Mesenchymal stem cell (in vitro differentiated cells and primary cell): ENCODE results near the gene CCDC197. TPM values are rescaled to one million over a fixed set of nuclear protein-coding genes. Genes with fewer than 3 reads are reported as not detected.

ENCODE experiments used
- DNase-seq: peaks from one replicate; pipeline ENCODE4 v3.0.0-alpha.2; 2013
- H2AFZ ChIP-seq: one replicate; pipeline ENCODE4 v1.6.1; 2013; ENCODE audit warnings: low read depth, mild to moderate bottlenecking, control low read depth, inconsistent platforms, low read length, moderate library complexity
- H2AK5ac ChIP-seq: 2 replicates; pipeline ENCODE4 v1.6.1; 2013; ENCODE audit warnings: low read length, moderate library complexity, mild to moderate bottlenecking, inconsistent platforms; ENCODE audit not compliant: severe bottlenecking
- H2BK120ac ChIP-seq: one replicate; pipeline ENCODE4 v1.6.1; 2013; ENCODE audit warnings: low read depth, mild to moderate bottlenecking, inconsistent platforms, low read length, moderate library complexity
- H2BK12ac ChIP-seq, 2 experiments: one replicate each; pipeline ENCODE4 v1.6.1; 2013; ENCODE audit warnings: inconsistent platforms in 2 of 2, low read length in 2 of 2, mild to moderate bottlenecking in 2 of 2, moderate library complexity in 2 of 2, control low read depth in 1 of 2
- H2BK15ac ChIP-seq: one replicate; pipeline ENCODE4 v1.6.1; 2013; ENCODE audit warnings: mild to moderate bottlenecking, low read depth, inconsistent platforms; ENCODE audit not compliant: poor library complexity, severe bottlenecking
- H2BK5ac ChIP-seq: 2 replicates; pipeline ENCODE4 v1.6.1; 2013; ENCODE audit warnings: low read depth, mild to moderate bottlenecking, low read length, control low read depth, inconsistent platforms; ENCODE audit not compliant: poor library complexity, severe bottlenecking
- H3K14ac ChIP-seq, 2 experiments: one replicate each; pipeline ENCODE4 v1.6.1; 2013; ENCODE audit warnings: inconsistent platforms in 2 of 2, low read length in 2 of 2, control low read depth in 1 of 2, mild to moderate bottlenecking in 1 of 2, moderate library complexity in 1 of 2
- H3K18ac ChIP-seq, 2 experiments: one replicate each; pipeline ENCODE4 v1.6.1; 2013; ENCODE audit warnings: inconsistent platforms in 2 of 2, low read length in 2 of 2, control low read depth in 1 of 2, low read depth in 1 of 2, mild to moderate bottlenecking in 1 of 2
- H3K23ac ChIP-seq, 2 experiments: one replicate each; pipeline ENCODE4 v1.6.1; 2013; ENCODE audit warnings: inconsistent platforms in 2 of 2, low read length in 2 of 2, mild to moderate bottlenecking in 2 of 2, moderate library complexity in 2 of 2, control low read depth in 1 of 2
- H3K27ac ChIP-seq: 2 replicates; pipeline ENCODE4 v1.5.1; 2013; ENCODE audit warnings: mild to moderate bottlenecking, moderate library complexity, low read length, control low read depth, inconsistent platforms; ENCODE audit not compliant: poor library complexity, severe bottlenecking
- H3K27me3 ChIP-seq, 2 experiments: 2 replicates each; pipeline versions ENCODE4 v1.6.1 to v1.7.0; 2013; ENCODE audit warnings: low read length in 2 of 2, mild to moderate bottlenecking in 2 of 2, moderate library complexity in 2 of 2, control low read depth in 1 of 2, inconsistent platforms in 1 of 2; ENCODE audit not compliant: control insufficient read depth in 1 of 2, insufficient read depth in 1 of 2
- H3K36me3 ChIP-seq, 2 experiments: 2 replicates each; pipeline versions ENCODE4 v1.6.1 to v1.7.0; 2013; ENCODE audit warnings: low read length in 2 of 2, control low read depth in 1 of 2, inconsistent platforms in 1 of 2, low read depth in 1 of 2, mild to moderate bottlenecking in 1 of 2; ENCODE audit not compliant: insufficient read depth in 2 of 2, control insufficient read depth in 1 of 2
- H3K4ac ChIP-seq, 2 experiments: one replicate each; pipeline ENCODE4 v1.6.1; 2013; ENCODE audit warnings: inconsistent platforms in 2 of 2, low read length in 2 of 2, mild to moderate bottlenecking in 2 of 2, moderate library complexity in 2 of 2, control low read depth in 1 of 2, low read depth in 1 of 2
- H3K4me1 ChIP-seq: 2 replicates; pipeline ENCODE4 v1.6.1; 2013; ENCODE audit warnings: low read depth, low read length, control low read depth; ENCODE audit not compliant: control insufficient read depth, insufficient read depth
- H3K4me2 ChIP-seq: 2 replicates; pipeline ENCODE4 v1.6.1; 2013; ENCODE audit warnings: low read length, mild to moderate bottlenecking, inconsistent platforms; ENCODE audit not compliant: poor library complexity, severe bottlenecking
- H3K4me3 ChIP-seq, 2 experiments: 2 replicates each; pipeline versions ENCODE4 v1.5.1 to v1.7.0; 2013; ENCODE audit warnings: low read length in 2 of 2, mild to moderate bottlenecking in 2 of 2, control low read depth in 1 of 2, low read depth in 1 of 2; ENCODE audit not compliant: insufficient read depth in 1 of 2
- H3K79me1 ChIP-seq: replicated peaks from 2 replicates; pipeline ENCODE4 v1.6.1; 2013; ENCODE audit warnings: mild to moderate bottlenecking, control low read depth, low read length, inconsistent platforms; ENCODE audit not compliant: poor library complexity, severe bottlenecking
- H3K9ac ChIP-seq: 2 replicates; pipeline ENCODE4 v1.7.0; 2013; ENCODE audit warnings: mild to moderate bottlenecking, low read length, moderate library complexity
- H3K9me3 ChIP-seq: 2 replicates; pipeline ENCODE4 v1.7.0; 2013; ENCODE audit warnings: mild to moderate bottlenecking, low read length; ENCODE audit not compliant: control insufficient read depth
- H4K8ac ChIP-seq: one replicate; pipeline ENCODE4 v1.6.1; 2013; ENCODE audit warnings: inconsistent platforms, mild to moderate bottlenecking, low read length, moderate library complexity
- H4K91ac ChIP-seq: one replicate; pipeline ENCODE4 v1.6.1; 2013; ENCODE audit warnings: mild to moderate bottlenecking, low read length, inconsistent platforms
- WGBS: methylation state at CpG from one replicate; pipeline ENCODE4 v1.1.7; 2013; ENCODE audit warnings: mixed read lengths; 5-methylcytosine and 5-hydroxymethylcytosine counted together
- polyA plus RNA-seq, 2 experiments: library from polyadenylated mRNA; stranded (reverse); fragments of 200-250 nt; gene quantifications; one replicate each; pipeline ENCODE4 v1.2.3, GENCODE V29; 2013

CCDC197 gene
- polyA plus RNA-seq (2013, experiment 1 of 2), result not detected
- not detected for polyA plus RNA-seq (2013, experiment 2 of 2)

DNA sequence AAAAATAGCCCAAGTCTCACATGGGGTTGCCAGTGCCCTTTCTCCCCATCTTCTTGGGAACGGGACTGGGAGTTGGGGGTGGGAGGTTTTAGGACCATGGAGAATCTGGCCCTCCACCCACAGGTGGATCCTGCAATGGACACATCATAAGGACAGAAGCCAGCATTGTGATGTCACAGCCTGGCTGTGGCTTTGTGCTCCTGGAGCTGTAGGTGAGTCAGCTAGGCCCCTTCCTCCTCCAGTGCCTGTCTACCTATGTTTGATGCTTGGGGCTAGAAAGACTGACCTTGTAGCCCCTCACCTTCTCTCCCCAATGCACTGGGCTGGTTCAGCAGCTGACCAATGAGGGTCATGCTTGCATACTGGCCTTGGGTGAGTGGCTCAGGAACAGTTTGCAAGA lies at the start of gene CCDC197:
Gene CCDC197 (plus strand): TSS at position 220 of the 400 bp plus-strand sequence. CDS start 831 bp downstream, outside the sequence.
- Histone ChIP-seq H3K9ac (no peak within 1 kb of the TSS), H3K4ac (no peak within 1 kb of the TSS), H2AFZ (no peak within 1 kb of the TSS), H3K14ac (no peak within 1 kb of the TSS), H3K18ac (no peak within 1 kb of the TSS), H3K27ac (no peak within 1 kb of the TSS), H2BK12ac (no peak within 1 kb of the TSS), H2BK5ac (no peak within 1 kb of the TSS), H2BK15ac (no peak within 1 kb of the TSS), H3K4me3 (no peak within 1 kb of the TSS), H4K91ac (no peak within 1 kb of the TSS), H3K27me3 (peaks cover 4 to 38% of the 10 kb centered on the region in 2 experiments), H3K79me1 (no peaks in the 10 kb centered on the region), H4K8ac (no peak within 1 kb of the TSS), H3K4me2 (no peak within 1 kb of the TSS), H2AK5ac (no peak within 1 kb of the TSS), H3K36me3 (no peaks in the 10 kb centered on the region), H3K4me1 (peaks cover 12% of the 10 kb centered on the region), H2BK120ac (no peak within 1 kb of the TSS), H3K23ac (no peak within 1 kb of the TSS), H3K9me3 (no peaks in the 10 kb centered on the region)
- WGBS, result 64% methylated on average over 1 of the region's 1 CpG
- DNase-seq, result no peak

DNA sequence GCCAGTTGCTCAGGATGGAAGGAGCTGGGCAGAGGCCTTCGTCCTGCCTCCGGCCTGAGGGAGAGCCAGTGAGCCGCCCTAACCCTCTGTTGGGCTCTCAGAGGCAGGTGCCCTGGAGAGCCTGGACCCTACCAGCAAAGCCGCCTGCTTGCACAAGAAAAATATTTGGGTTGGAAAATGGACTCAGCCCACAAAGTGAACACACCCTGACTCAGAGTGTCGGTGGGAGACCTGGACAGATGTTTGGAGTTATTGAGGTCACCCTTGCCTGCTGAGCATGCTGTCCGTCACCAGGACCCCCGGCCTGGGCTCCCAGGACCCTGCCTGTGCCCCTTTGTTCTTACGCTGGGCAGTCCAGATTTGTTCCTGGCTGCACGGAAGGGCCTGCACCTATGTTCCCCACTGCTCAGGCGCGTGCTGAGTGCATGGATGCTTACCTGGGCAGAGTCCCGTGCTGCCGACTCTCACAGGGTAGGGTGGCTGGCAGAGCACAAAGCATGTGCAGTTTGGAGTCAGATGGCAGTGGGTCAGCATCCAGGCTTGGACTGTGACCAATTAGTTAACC lies 47.5 kb upstream of the CCDC197 start:
- Histone ChIP-seq H3K27ac (no peak overlapping the region), H3K4ac (no peak overlapping the region), H2BK12ac (no peak overlapping the region), H4K91ac (no peak overlapping the region), H3K4me2 (no peak overlapping the region), H3K9ac (no peak overlapping the region), H4K8ac (no peak overlapping the region), H3K4me1 (peaks cover 50% of the 10 kb centered on the region), H2AK5ac (no peak overlapping the region), H3K4me3 (no peak overlapping the region), H3K23ac (no peak overlapping the region), H2BK5ac (no peak overlapping the region), H2AFZ (no peak overlapping the region), H3K14ac (no peak overlapping the region), H3K27me3 (peaks cover 0 to 9% of the 10 kb centered on the region in 2 experiments), H3K36me3 (no peaks in the 10 kb centered on the region), H2BK120ac (no peak overlapping the region), H3K18ac (no peak overlapping the region), H3K79me1 (no peaks in the 10 kb centered on the region), H2BK15ac (no peak overlapping the region), H3K9me3 (no peaks in the 10 kb centered on the region)
- DNase-seq, result no peak
- 91% methylated on average over 13 of the region's 13 CpGs for WGBS

DNA sequence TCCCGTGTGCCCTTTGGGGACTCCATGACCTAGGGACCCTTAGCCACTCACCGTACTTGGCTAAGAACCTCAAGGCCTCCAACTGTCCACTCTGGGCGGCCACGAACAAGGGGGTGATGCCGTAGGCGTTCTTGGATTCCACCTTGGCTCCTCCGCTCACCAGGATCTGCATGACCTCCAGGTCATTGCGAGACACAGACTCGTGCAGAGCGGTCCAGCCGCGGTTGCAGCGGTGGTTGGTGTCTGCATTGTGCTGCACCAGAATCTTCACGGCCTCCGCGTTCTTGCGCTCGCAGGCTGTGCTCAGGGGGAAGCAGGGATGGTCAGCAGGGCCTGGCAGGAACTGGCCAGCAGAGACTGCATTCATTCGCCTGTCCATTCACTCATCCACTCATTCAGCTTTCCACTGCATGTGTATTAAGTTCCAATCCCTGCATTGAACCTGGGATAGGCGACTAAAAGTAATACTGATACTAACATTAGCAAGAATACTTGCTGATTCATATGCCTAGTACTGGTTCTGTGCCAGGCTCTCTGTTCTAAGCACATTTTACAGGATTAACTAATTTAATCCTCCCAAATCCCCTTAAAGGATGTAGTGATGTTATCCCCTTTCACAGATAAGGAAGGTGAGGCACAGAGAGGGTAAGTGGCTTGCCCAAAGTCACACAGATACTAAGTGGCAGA lies 46.0 kb upstream of the CCDC197 start:
- Histone ChIP-seq H3K9ac (no peak overlapping the region), H2AFZ (no peak overlapping the region), H3K14ac (no peak overlapping the region), H3K4me3 (no peak overlapping the region), H3K36me3 (no peaks in the 10 kb centered on the region), H2BK12ac (no peak overlapping the region), H3K4me1 (peaks cover 49% of the 10 kb centered on the region), H3K9me3 (no peaks in the 10 kb centered on the region), H3K79me1 (no peaks in the 10 kb centered on the region), H3K27ac (no peak overlapping the region), H3K4me2 (no peak overlapping the region), H3K23ac (no peak overlapping the region), H4K8ac (no peak overlapping the region), H3K18ac (no peak overlapping the region), H3K4ac (no peak overlapping the region), H2AK5ac (no peak overlapping the region), H2BK15ac (no peak overlapping the region), H2BK5ac (no peak overlapping the region), H4K91ac (no peak overlapping the region), H3K27me3 (peaks cover 0 to 18% of the 10 kb centered on the region in 2 experiments), H2BK120ac (no peak overlapping the region)
- WGBS, result 82% methylated on average over 19 of the region's 20 CpGs
- no peak for DNase-seq

GRCh38 chr14:93951635-93952540 lies 45.2 kb upstream of the CCDC197 start:
- H3K18ac ChIP-seq, result no peak overlapping the region
- peak overlapping the region; percentile 52 for H2AK5ac ChIP-seq
- H2BK15ac ChIP-seq, result no peak overlapping the region
- H4K8ac ChIP-seq, result no peak overlapping the region
- no peak overlapping the region for H3K4ac ChIP-seq
- H3K27me3 ChIP-seq, result peaks cover 0 to 21% of the 10 kb centered on the region in 2 experiments
- no peaks in the 10 kb centered on the region for H3K79me1 ChIP-seq
- H3K23ac ChIP-seq, result no peak overlapping the region
- no peak overlapping the region for H2BK5ac ChIP-seq
- no peak overlapping the region for H2BK12ac ChIP-seq
- H3K4me1 ChIP-seq, result peaks cover 53% of the 10 kb centered on the region
- no peak overlapping the region for H3K4me2 ChIP-seq
- no peak overlapping the region for H2BK120ac ChIP-seq
- no peak for DNase-seq
- H3K27ac ChIP-seq, result no peak overlapping the region
- H3K9ac ChIP-seq, result no peak overlapping the region
- no peaks in the 10 kb centered on the region for H3K36me3 ChIP-seq
- no peak overlapping the region for H2AFZ ChIP-seq
- H3K14ac ChIP-seq, result no peak overlapping the region
- H4K91ac ChIP-seq, result no peak overlapping the region
- H3K9me3 ChIP-seq, result no peaks in the 10 kb centered on the region
- WGBS, result 70% methylated on average over 7 of the region's 7 CpGs
- H3K4me3 ChIP-seq, result no peak overlapping the region
